ENCODE results near the gene SATL1. TPM values are rescaled to one million over a fixed set of nuclear protein-coding genes. Genes with fewer than 3 reads are reported as not detected.
A peak's percentile ranks its signal among the peaks of the same experiment; 100 is the strongest.
"Not testable (repeated sequence)": the region's sequence is repeated elsewhere in the genome, so short reads cannot be mapped to it uniquely, and the experiment has no call there.

The SATL1 gene
- 0.11 and 0.12 TPM in 2 replicates for polyA plus RNA-seq (2013)

DNA sequence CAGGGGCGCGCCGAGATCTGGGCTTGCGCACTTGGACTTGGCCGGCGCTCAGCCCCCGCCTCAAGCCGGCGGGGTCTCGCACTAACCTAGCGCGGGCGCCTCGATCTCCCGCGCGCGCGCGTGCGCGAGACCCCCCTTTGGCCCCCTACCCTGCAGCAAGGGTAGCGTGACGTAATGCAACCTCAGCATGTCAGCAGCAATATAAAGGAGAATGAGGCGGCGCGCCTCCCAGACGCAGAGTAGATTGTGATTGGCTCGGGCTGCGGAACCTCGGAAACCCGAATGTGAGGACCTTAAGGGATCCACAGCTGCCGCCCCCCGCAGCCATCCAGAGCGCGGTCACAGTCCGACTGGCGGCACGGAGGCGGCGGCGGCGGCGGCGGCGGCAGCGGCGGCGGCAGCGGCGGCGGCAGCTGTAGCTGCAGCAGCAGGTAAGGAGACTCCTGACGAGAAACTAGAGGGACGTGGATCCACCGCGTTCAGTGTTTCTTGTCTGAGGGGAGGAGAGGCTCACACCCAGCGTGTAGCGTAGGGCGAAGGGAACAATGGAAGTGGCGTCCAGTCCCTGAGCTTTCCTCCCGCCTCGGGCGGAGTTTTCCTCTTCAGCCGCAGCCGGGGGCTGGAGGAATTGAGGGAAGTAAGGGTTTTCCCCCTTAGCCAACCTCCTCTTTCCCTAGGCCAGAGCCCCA is at the start of gene SATL1, which contains the start of gene ZNF711:
Gene SATL1, minus strand, starts transcription at position 19 of the 689 bp plus-strand sequence. CDS start 134,811 bp downstream, outside the sequence.
Gene ZNF711, plus strand, starts transcription at position 231 of the 689 bp plus-strand sequence. CDS start 3,582 bp downstream, outside the sequence.
- H2BK120ac ChIP-seq (ENCODE audit: insufficient read depth, low read length, poor library complexity) = peak within 1 kb of the TSS; percentile 90
- DNase-seq = no peak
- H3K4ac ChIP-seq (ENCODE audit: low read depth, low read length) = peak within 1 kb of the TSS; percentile 83
- no peaks in the 10 kb centered on the region for H3K4me1 ChIP-seq (ENCODE audit: control insufficient read depth in 1 of 2, insufficient read depth in 2 of 2, low read length in 2 of 2)
- H3K18ac ChIP-seq (ENCODE audit: low read length) = peak within 1 kb of the TSS; percentile 92
- H3K36me3 ChIP-seq (ENCODE audit: control insufficient read depth in 1 of 2, insufficient read depth in 2 of 2, low read length in 2 of 2) = no peaks in the 10 kb centered on the region
- H3K4me2 ChIP-seq (ENCODE audit: low read length) = peak within 1 kb of the TSS; percentile 80
- no CpG with 5 or more reads among the region's 65 CpGs for WGBS (ENCODE audit: extremely low coverage, insufficient coverage, insufficient read length)
- peaks cover 7% of the 10 kb centered on the region for H3K79me2 ChIP-seq (ENCODE audit: control insufficient read depth, insufficient read depth, low read length, poor library complexity)
- no peak within 1 kb of the TSS for H3K23ac ChIP-seq (ENCODE audit: low read length)
- peaks cover 11% of the 10 kb centered on the region for H3K79me1 ChIP-seq (ENCODE audit: low read length)
- H2BK5ac ChIP-seq (ENCODE audit: low read depth, low read length, poor library complexity) = peak within 1 kb of the TSS; percentile 86
- H2AK5ac ChIP-seq (ENCODE audit: low read length) = no peak within 1 kb of the TSS
- H4K91ac ChIP-seq (ENCODE audit: low read depth, low read length) = peak within 1 kb of the TSS; percentile 90
- peak within 1 kb of the TSS; percentile 98 for H2AFZ ChIP-seq (ENCODE audit: insufficient read depth, low read length, poor library complexity)
- H3K27me3 ChIP-seq (ENCODE audit: insufficient read depth, low read length) = no peaks in the 10 kb centered on the region
- peak within 1 kb of the TSS; percentile 80 for H4K12ac ChIP-seq (ENCODE audit: low read depth, low read length)
- no peaks in the 10 kb centered on the region for H3K9me3 ChIP-seq (ENCODE audit: insufficient read depth, low read depth, low read length)
- peak within 1 kb of the TSS; percentile 92 for H3K14ac ChIP-seq (ENCODE audit: low read length)
- H2BK12ac ChIP-seq (ENCODE audit: low read length) = peak within 1 kb of the TSS; percentile 40
- peak within 1 kb of the TSS; percentile 98 for H3K9ac ChIP-seq (ENCODE audit: low read length)
- peak within 1 kb of the TSS; percentile 93 for H3K4me3 ChIP-seq (ENCODE audit: low read depth, low read length)
- H4K8ac ChIP-seq (ENCODE audit: low read depth, low read length) = peak within 1 kb of the TSS; percentile 93
- H3K27ac ChIP-seq (ENCODE audit: low read depth, low read length) = peak within 1 kb of the TSS; percentile 84

GRCh38 chrX:85288992-85289723 is 45.6 kb upstream of the SATL1 start:
- H3K9ac ChIP-seq (ENCODE audit: low read length) = no peak overlapping the region
- no peak overlapping the region for H3K27ac ChIP-seq (ENCODE audit: low read depth, low read length)
- no peaks in the 10 kb centered on the region for H3K79me1 ChIP-seq (ENCODE audit: low read length)
- H3K36me3 ChIP-seq (ENCODE audit: control insufficient read depth in 1 of 2, insufficient read depth in 2 of 2, low read length in 2 of 2) = no peaks in the 10 kb centered on the region
- no peak overlapping the region for H4K91ac ChIP-seq (ENCODE audit: low read depth, low read length)
- no peak overlapping the region for H2BK5ac ChIP-seq (ENCODE audit: low read depth, low read length, poor library complexity)
- no peak overlapping the region for H3K14ac ChIP-seq (ENCODE audit: low read length)
- H3K4me1 ChIP-seq (ENCODE audit: control insufficient read depth in 1 of 2, insufficient read depth in 2 of 2, low read length in 2 of 2) = no peaks in the 10 kb centered on the region
- H3K79me2 ChIP-seq (ENCODE audit: control insufficient read depth, insufficient read depth, low read length, poor library complexity) = no peaks in the 10 kb centered on the region
- WGBS (ENCODE audit: extremely low coverage, insufficient coverage, insufficient read length) = no CpG with 5 or more reads among the region's 7 CpGs
- H3K27me3 ChIP-seq (ENCODE audit: insufficient read depth, low read length) = no peaks in the 10 kb centered on the region
- DNase-seq = peak; percentile 0 to 11
- H3K4ac ChIP-seq (ENCODE audit: low read depth, low read length) = no peak overlapping the region
- no peak overlapping the region for H2AFZ ChIP-seq (ENCODE audit: insufficient read depth, low read length, poor library complexity)
- H3K23ac ChIP-seq (ENCODE audit: low read length) = no peak overlapping the region
- no peak overlapping the region for H2BK12ac ChIP-seq (ENCODE audit: low read length)
- no peak overlapping the region for H4K8ac ChIP-seq (ENCODE audit: low read depth, low read length)
- H3K9me3 ChIP-seq (ENCODE audit: insufficient read depth, low read depth, low read length) = no peaks in the 10 kb centered on the region
- H3K4me3 ChIP-seq (ENCODE audit: low read depth, low read length) = no peak overlapping the region
- H3K18ac ChIP-seq (ENCODE audit: low read length) = no peak overlapping the region
- no peak overlapping the region for H3K4me2 ChIP-seq (ENCODE audit: low read length)
- no peak overlapping the region for H2BK120ac ChIP-seq (ENCODE audit: insufficient read depth, low read length, poor library complexity)
- no peak overlapping the region for H4K12ac ChIP-seq (ENCODE audit: low read depth, low read length)
- no peak overlapping the region for H2AK5ac ChIP-seq (ENCODE audit: low read length)

GRCh38 chrX:85285286-85285685 is 41.7 kb upstream of the SATL1 start:
- H4K8ac ChIP-seq (ENCODE audit: low read depth, low read length); H3K9ac ChIP-seq (ENCODE audit: low read length); H2AFZ ChIP-seq (ENCODE audit: insufficient read depth, low read length, poor library complexity); H2AK5ac ChIP-seq (ENCODE audit: low read length); H3K27ac ChIP-seq (ENCODE audit: low read depth, low read length); H3K23ac ChIP-seq (ENCODE audit: low read length); H3K4ac ChIP-seq (ENCODE audit: low read depth, low read length); H3K14ac ChIP-seq (ENCODE audit: low read length); H2BK5ac ChIP-seq (ENCODE audit: low read depth, low read length, poor library complexity); H3K4me2 ChIP-seq (ENCODE audit: low read length); DNase-seq; H3K18ac ChIP-seq (ENCODE audit: low read length); H2BK12ac ChIP-seq (ENCODE audit: low read length); H3K79me2 ChIP-seq (ENCODE audit: control insufficient read depth, insufficient read depth, low read length, poor library complexity); H3K4me3 ChIP-seq (ENCODE audit: low read depth, low read length); H2BK120ac ChIP-seq (ENCODE audit: insufficient read depth, low read length, poor library complexity); H3K36me3 ChIP-seq (ENCODE audit: control insufficient read depth in 1 of 2, insufficient read depth in 2 of 2, low read length in 2 of 2); H3K9me3 ChIP-seq (ENCODE audit: insufficient read depth, low read depth, low read length); H3K79me1 ChIP-seq (ENCODE audit: low read length); H4K91ac ChIP-seq (ENCODE audit: low read depth, low read length); H3K27me3 ChIP-seq (ENCODE audit: insufficient read depth, low read length); H4K12ac ChIP-seq (ENCODE audit: low read depth, low read length); H3K4me1 ChIP-seq (ENCODE audit: control insufficient read depth in 1 of 2, insufficient read depth in 2 of 2, low read length in 2 of 2): not testable (repeated sequence)
- no CpG with 5 or more reads among the region's 6 CpGs for WGBS (ENCODE audit: extremely low coverage, insufficient coverage, insufficient read length)

DNA sequence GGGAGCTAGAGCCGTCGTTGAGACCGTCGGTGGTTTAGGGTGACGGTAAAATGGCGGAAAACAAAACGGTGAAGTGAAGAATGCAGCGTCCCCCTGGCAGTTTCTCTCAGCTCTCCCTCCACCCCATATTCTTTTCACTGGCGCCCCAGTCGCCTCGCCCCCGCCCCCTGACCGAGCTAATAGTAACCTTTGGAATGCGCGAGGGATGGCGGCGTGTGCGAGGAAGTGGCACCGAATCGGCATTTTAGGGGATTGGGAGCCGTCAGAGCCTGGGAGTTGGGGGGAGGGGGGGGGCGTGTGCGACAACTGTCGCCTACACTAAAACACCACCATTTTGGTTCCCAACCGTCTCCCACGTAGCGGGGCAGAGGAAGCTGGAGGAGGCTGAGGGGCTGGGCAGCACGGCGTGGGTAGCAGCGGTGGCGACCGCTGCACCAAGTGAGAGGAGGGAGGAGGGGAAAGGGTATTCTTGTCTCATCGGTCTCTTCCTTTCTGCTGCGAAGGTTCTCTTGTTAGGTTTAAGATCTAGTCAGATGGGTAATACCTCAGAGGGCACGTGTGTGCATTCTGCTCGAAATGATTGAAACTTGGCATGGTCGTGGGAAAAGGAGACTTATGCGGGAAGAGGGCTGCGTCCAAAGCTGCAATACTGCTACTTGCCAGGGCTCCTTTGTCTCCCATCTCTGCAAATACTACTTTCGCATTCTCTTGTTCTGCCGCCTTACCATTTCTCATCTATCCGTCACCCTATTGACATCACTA is 1.1 kb upstream of the SATL1 start:
- Histone ChIP-seq H3K36me3 (ENCODE audit: control insufficient read depth in 1 of 2, insufficient read depth in 2 of 2, low read length in 2 of 2) (no peaks in the 10 kb centered on the region), H3K4me3 (ENCODE audit: low read depth, low read length) (peak overlapping the region; percentile 93), H3K9me3 (ENCODE audit: insufficient read depth, low read depth, low read length) (no peaks in the 10 kb centered on the region), H3K4me2 (ENCODE audit: low read length) (peak overlapping the region; percentile 80), H3K18ac (ENCODE audit: low read length) (peak overlapping the region; percentile 92), H3K4ac (ENCODE audit: low read depth, low read length) (peak overlapping the region; percentile 83), H3K79me2 (ENCODE audit: control insufficient read depth, insufficient read depth, low read length, poor library complexity) (peaks cover 7% of the 10 kb centered on the region), H3K23ac (ENCODE audit: low read length) (no peak overlapping the region), H2BK12ac (ENCODE audit: low read length) (no peak overlapping the region), H4K91ac (ENCODE audit: low read depth, low read length) (peak overlapping the region; percentile 90), H2BK120ac (ENCODE audit: insufficient read depth, low read length, poor library complexity) (peak overlapping the region; percentile 90), H4K12ac (ENCODE audit: low read depth, low read length) (peak overlapping the region; percentile 80), H3K79me1 (ENCODE audit: low read length) (peaks cover 11% of the 10 kb centered on the region), H3K27me3 (ENCODE audit: insufficient read depth, low read length) (no peaks in the 10 kb centered on the region), H4K8ac (ENCODE audit: low read depth, low read length) (peak overlapping the region; percentile 93), H3K9ac (ENCODE audit: low read length) (peak overlapping the region; percentile 98), H3K14ac (ENCODE audit: low read length) (peak overlapping the region; percentile 92), H3K27ac (ENCODE audit: low read depth, low read length) (peak overlapping the region; percentile 84), H2BK5ac (ENCODE audit: low read depth, low read length, poor library complexity) (peak overlapping the region; percentile 86), H2AK5ac (ENCODE audit: low read length) (no peak overlapping the region), H3K4me1 (ENCODE audit: control insufficient read depth in 1 of 2, insufficient read depth in 2 of 2, low read length in 2 of 2) (no peaks in the 10 kb centered on the region), H2AFZ (ENCODE audit: insufficient read depth, low read length, poor library complexity) (peak overlapping the region; percentile 98)
- WGBS (ENCODE audit: extremely low coverage, insufficient coverage, insufficient read length) = no CpG with 5 or more reads among the region's 42 CpGs
- DNase-seq = no peak
